H9 (cell line): ENCODE results near the gene CCDC12. TPM values are rescaled to one million over a fixed set of nuclear protein-coding genes. Genes with fewer than 3 reads are reported as not detected.

Source experiments
- DNase-seq: peaks from one replicate; pipeline ENCODE4 v3.0.0-alpha.2; 2017
- H2AFZ ChIP-seq: one replicate; pipeline ENCODE4 v1.6.1; 2013; ENCODE audit warnings: mild to moderate bottlenecking, low read length, control low read depth, moderate library complexity
- H2AK5ac ChIP-seq: 2 replicates; pipeline ENCODE4 v1.6.1; 2013; ENCODE audit warnings: low read length, control low read depth, mixed read lengths; ENCODE audit not compliant: insufficient read length
- H2BK120ac ChIP-seq: one replicate; pipeline ENCODE4 v1.6.1; 2013; ENCODE audit warnings: low read depth, mild to moderate bottlenecking, low read length, control low read depth, inconsistent platforms; ENCODE audit not compliant: poor library complexity, severe bottlenecking
- H2BK12ac ChIP-seq: 2 replicates; pipeline ENCODE4 v1.6.1; 2013; ENCODE audit warnings: low read length, control low read depth, mixed read lengths, low read depth; ENCODE audit not compliant: insufficient read length
- H2BK15ac ChIP-seq: 2 replicates; pipeline ENCODE4 v1.6.1; 2013; ENCODE audit warnings: low read depth, low read length, control low read depth
- H2BK20ac ChIP-seq: one replicate; pipeline ENCODE4 v1.6.1; 2013; ENCODE audit warnings: low read depth, mild to moderate bottlenecking, low read length, control low read depth, inconsistent platforms; ENCODE audit not compliant: poor library complexity, severe bottlenecking
- H2BK5ac ChIP-seq: 2 replicates; pipeline ENCODE4 v1.6.1; 2013; ENCODE audit warnings: low read length, control low read depth, mixed read lengths; ENCODE audit not compliant: insufficient read length
- H3K14ac ChIP-seq: 2 replicates; pipeline ENCODE4 v1.6.1; 2013; ENCODE audit warnings: low read length, control low read depth; ENCODE audit not compliant: insufficient read depth
- H3K18ac ChIP-seq: 2 replicates; pipeline ENCODE4 v1.6.1; 2013; ENCODE audit warnings: low read depth, mild to moderate bottlenecking, mixed read lengths, low read length, control low read depth; ENCODE audit not compliant: insufficient read length
- H3K23ac ChIP-seq: 2 replicates; pipeline ENCODE4 v1.6.1; 2013; ENCODE audit warnings: low read length, control low read depth, mixed read lengths, low read depth; ENCODE audit not compliant: insufficient read length
- H3K23me2 ChIP-seq: 2 replicates; pipeline ENCODE4 v1.6.1; 2013; ENCODE audit warnings: low read depth, mild to moderate bottlenecking, mixed read lengths, low read length, control low read depth; ENCODE audit not compliant: insufficient read length, poor library complexity, severe bottlenecking
- H3K27ac ChIP-seq: 2 replicates; pipeline ENCODE4 v1.5.1; 2013; ENCODE audit warnings: low read length, control low read depth, mixed read lengths, low read depth; ENCODE audit not compliant: insufficient read length
- H3K27me3 ChIP-seq: 2 replicates; pipeline ENCODE4 v1.6.1; 2013; ENCODE audit warnings: low read length, control low read depth, inconsistent platforms; ENCODE audit not compliant: insufficient read depth
- H3K4ac ChIP-seq: 2 replicates; pipeline ENCODE4 v1.6.1; 2013; ENCODE audit warnings: low read depth, mild to moderate bottlenecking, control low read depth, inconsistent platforms, low read length, moderate library complexity
- H3K4me1 ChIP-seq: 2 replicates; pipeline ENCODE4 v1.6.1; 2013; ENCODE audit warnings: low read length, control low read depth, inconsistent platforms; ENCODE audit not compliant: insufficient read depth
- H3K4me2 ChIP-seq: 2 replicates; pipeline ENCODE4 v1.6.1; 2013; ENCODE audit warnings: low read length, control low read depth, mixed read lengths; ENCODE audit not compliant: insufficient read length, insufficient read depth
- H3K56ac ChIP-seq: 2 replicates; pipeline ENCODE4 v1.6.1; 2013; ENCODE audit warnings: low read depth, mild to moderate bottlenecking, mixed read lengths, low read length, control low read depth; ENCODE audit not compliant: insufficient read length
- H3K79me1 ChIP-seq: 2 replicates; pipeline ENCODE4 v1.6.1; 2013; ENCODE audit warnings: low read depth, mild to moderate bottlenecking, moderate library complexity, low read length, control low read depth, inconsistent platforms; ENCODE audit not compliant: insufficient read depth, poor library complexity, severe bottlenecking
- H3K79me2 ChIP-seq: 2 replicates; pipeline ENCODE4 v1.6.1; 2013; ENCODE audit warnings: low read length, control low read depth, inconsistent platforms; ENCODE audit not compliant: insufficient read depth
- H3K9ac ChIP-seq: 2 replicates; pipeline ENCODE4 v1.6.1; 2013; ENCODE audit warnings: low read length, control low read depth, mixed read lengths; ENCODE audit not compliant: insufficient read length; ENCODE audit errors: extremely low read depth
- H3K9me3 ChIP-seq: one replicate; pipeline ENCODE4 v1.6.1; 2013; ENCODE audit warnings: low read depth, low read length, inconsistent platforms; ENCODE audit not compliant: control insufficient read depth
- H3T11ph ChIP-seq: one replicate; pipeline ENCODE4 v1.6.1; 2013; ENCODE audit warnings: mild to moderate bottlenecking, low read length, control low read depth, inconsistent platforms
- H4K20me1 ChIP-seq: one replicate; pipeline ENCODE4 v1.6.1; 2013; ENCODE audit not compliant: control insufficient read depth, insufficient read length, insufficient read depth
- H4K5ac ChIP-seq: 2 replicates; pipeline ENCODE4 v1.6.1; 2013; ENCODE audit warnings: low read depth, mild to moderate bottlenecking, mixed read lengths, low read length, control low read depth; ENCODE audit not compliant: insufficient read length
- H4K8ac ChIP-seq: replicated peaks from 2 replicates; pipeline ENCODE4 v1.6.1; 2013; ENCODE audit warnings: low read length, control low read depth, mixed read lengths, low read depth; ENCODE audit not compliant: insufficient read length
- H4K91ac ChIP-seq: 2 replicates; pipeline ENCODE4 v1.6.1; 2013; ENCODE audit warnings: low read depth, mild to moderate bottlenecking, moderate library complexity, mixed read lengths, low read length, control low read depth; ENCODE audit not compliant: insufficient read length
- H3K27ac Mint-ChIP-seq, 3 experiments: 2 replicates in 2 of 3; 3 replicates in 1 of 3; pipeline ENCODE4 v1.8.0; 2020 to 2021; ENCODE audit warnings: mixed read lengths in 3 of 3, mild to moderate bottlenecking in 1 of 3, moderate library complexity in 1 of 3
- H3K27me3 Mint-ChIP-seq: 2 replicates; pipeline ENCODE4 v1.8.0; 2021; ENCODE audit warnings: low read depth, mild to moderate bottlenecking, moderate library complexity, mixed read lengths
- H3K36me3 Mint-ChIP-seq, 3 experiments: 2 replicates in 2 of 3; 3 replicates in 1 of 3; pipeline ENCODE4 v1.8.0; 2020 to 2021; ENCODE audit warnings: low read depth in 3 of 3, mixed read lengths in 3 of 3; ENCODE audit not compliant: insufficient read depth in 1 of 3
- H3K4me1 Mint-ChIP-seq, 2 experiments: 2 replicates each; pipeline ENCODE4 v1.8.0; 2020; ENCODE audit warnings: mixed read lengths in 2 of 2
- H3K4me3 Mint-ChIP-seq, 2 experiments: 2 replicates in 1 of 2; 3 replicates in 1 of 2; pipeline ENCODE4 v1.8.0; 2020 to 2021; ENCODE audit warnings: mild to moderate bottlenecking in 2 of 2, mixed read lengths in 2 of 2, moderate library complexity in 1 of 2
- H3K9me3 Mint-ChIP-seq, 2 experiments: 2 replicates in 1 of 2; 3 replicates in 1 of 2; pipeline ENCODE4 v1.8.0; 2020; ENCODE audit warnings: mild to moderate bottlenecking in 2 of 2, mixed read lengths in 2 of 2, moderate library complexity in 1 of 2
- WGBS: extraction: QIAGEN DNeasy Blood & Tissue Kit; methylation state at CpG from one replicate; pipeline ENCODE4 v1.1.7; 2013; ENCODE audit warnings: missing lambda C conversion rate, low lambda C conversion rate, mixed read lengths; ENCODE audit not compliant: insufficient read length; ENCODE audit errors: extremely low coverage; 5-methylcytosine and 5-hydroxymethylcytosine counted together
- total RNA-seq: library from RNA; stranded (reverse); gene quantifications from 2 replicates; pipeline ENCODE4 v1.2.1, GENCODE V29; 2021
- TF ChIP-seq, protein P1 (sequence below): fragments of 200-600 bp; sonication (generic); conservative IDR thresholded peaks from 3 replicates; pipeline ENCODE4 v1.8.0; 2021; ENCODE audit warnings: antibody characterized with exemption, mild to moderate bottlenecking

CCDC12 gene
- total RNA-seq, 1 experiment from 2014 or later, result 54.0 TPM

DNA sequence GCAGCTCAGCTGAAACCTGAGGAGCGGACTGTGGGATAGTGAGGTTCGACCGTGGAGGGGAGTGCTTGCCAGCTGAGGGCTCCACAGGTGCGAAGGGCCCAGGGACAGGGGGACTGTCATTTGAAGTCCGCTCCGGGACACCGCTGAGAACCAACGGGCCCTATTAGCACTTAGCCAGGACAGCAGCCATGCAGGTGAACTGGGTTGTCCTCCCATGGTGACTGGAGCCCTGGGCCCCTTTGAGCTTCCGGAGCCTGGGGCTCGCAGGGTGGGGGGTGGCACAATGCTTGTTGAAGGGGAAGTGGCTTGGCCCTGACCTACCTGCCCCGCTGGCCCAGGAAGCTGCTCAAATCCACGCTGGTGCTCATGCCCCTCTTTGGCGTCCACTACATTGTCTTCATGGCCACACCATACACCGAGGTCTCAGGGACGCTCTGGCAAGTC lies 74.3 kb downstream of the CCDC12 start:
- Histone ChIP-seq H4K91ac (no peak overlapping the region), H3K18ac (no peak overlapping the region), H2AFZ (no peak overlapping the region), H2BK12ac (no peak overlapping the region), H3K9ac (no peak overlapping the region), H2BK5ac (no peak overlapping the region), H3K27ac (no peak overlapping the region), H4K20me1 (no peaks in the 10 kb centered on the region), H3K14ac (no peak overlapping the region), H3T11ph (no peak overlapping the region), H3K23ac (no peak overlapping the region), H3K4me2 (no peak overlapping the region), H3K4ac (no peak overlapping the region), H3K4me1 (no peaks in the 10 kb centered on the region), H4K5ac (no peak overlapping the region), H2BK20ac (no peak overlapping the region), H3K23me2 (no peaks in the 10 kb centered on the region), H3K56ac (no peak overlapping the region), H3K79me1 (no peaks in the 10 kb centered on the region), H4K8ac (no peak overlapping the region), H3K9me3 (no peaks in the 10 kb centered on the region), H3K79me2 (no peaks in the 10 kb centered on the region), H2AK5ac (no peak overlapping the region), H3K27me3 (no peaks in the 10 kb centered on the region; the same call in 1 of the 2 replicates), H2BK120ac (no peak overlapping the region), H2BK15ac (no peak overlapping the region)
- H3K4me3 Mint-ChIP-seq, result no peak overlapping the region
- WGBS, result no CpG with 5 or more reads among the region's 15 CpGs
- TF ChIP-seq, protein P1, sequence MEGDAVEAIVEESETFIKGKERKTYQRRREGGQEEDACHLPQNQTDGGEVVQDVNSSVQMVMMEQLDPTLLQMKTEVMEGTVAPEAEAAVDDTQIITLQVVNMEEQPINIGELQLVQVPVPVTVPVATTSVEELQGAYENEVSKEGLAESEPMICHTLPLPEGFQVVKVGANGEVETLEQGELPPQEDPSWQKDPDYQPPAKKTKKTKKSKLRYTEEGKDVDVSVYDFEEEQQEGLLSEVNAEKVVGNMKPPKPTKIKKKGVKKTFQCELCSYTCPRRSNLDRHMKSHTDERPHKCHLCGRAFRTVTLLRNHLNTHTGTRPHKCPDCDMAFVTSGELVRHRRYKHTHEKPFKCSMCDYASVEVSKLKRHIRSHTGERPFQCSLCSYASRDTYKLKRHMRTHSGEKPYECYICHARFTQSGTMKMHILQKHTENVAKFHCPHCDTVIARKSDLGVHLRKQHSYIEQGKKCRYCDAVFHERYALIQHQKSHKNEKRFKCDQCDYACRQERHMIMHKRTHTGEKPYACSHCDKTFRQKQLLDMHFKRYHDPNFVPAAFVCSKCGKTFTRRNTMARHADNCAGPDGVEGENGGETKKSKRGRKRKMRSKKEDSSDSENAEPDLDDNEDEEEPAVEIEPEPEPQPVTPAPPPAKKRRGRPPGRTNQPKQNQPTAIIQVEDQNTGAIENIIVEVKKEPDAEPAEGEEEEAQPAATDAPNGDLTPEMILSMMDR, result no peak
- H3K9me3 Mint-ChIP-seq, result no peaks in the 10 kb centered on the region
- no peak for DNase-seq
- H3K27me3 Mint-ChIP-seq, result peaks cover 1% of the 10 kb centered on the region; the same call in 1 of the 2 replicates
- no peaks in the 10 kb centered on the region for H3K4me1 Mint-ChIP-seq
- peak overlapping the region in 1 of 3 experiments; percentile 65; a peak in 1 of 7 replicates for H3K27ac Mint-ChIP-seq
- no peaks in the 10 kb centered on the region for H3K36me3 Mint-ChIP-seq
